22Rv1 (cell line): ENCODE data around the gene SIT1.

ENCODE experiments used
- CTCF ChIP-seq: fragments of 450-650 bp; IDR thresholded peaks from 2 replicates; pipeline ENCODE4 v1.5.1; 2017; ENCODE audit warnings: mild to moderate bottlenecking
- ZFX ChIP-seq: fragments of 450-650 bp; IDR thresholded peaks from 2 replicates; pipeline ENCODE4 v1.6.1; 2017; ENCODE audit warnings: antibody characterized with exemption, borderline replicate concordance

- no peak for TF ChIP-seq CTCF
- TF ChIP-seq ZFX, result no peak
Measured at GRCh38 chr9:35612843-35613242, 37.9 kb downstream of the SIT1 start.
